Stimulated activated CD4-positive, alpha-beta T cell treated with anti-CD3 and anti-CD28 coated beads, Interleukin-2, amount 100 ng/mL, for 24 hours (primary cell): ENCODE data around the gene TMEM117.
"Not testable (repeated sequence)": the region's sequence is repeated elsewhere in the genome, so short reads cannot be mapped to it uniquely, and the experiment has no call there.

Experiments
- DNase-seq, 2 donors: peaks; one replicate each; pipeline ENCODE4 v3.0.0-alpha.2; 2020

The TMEM117 gene

GRCh38 chr12:44029194-44029593 is 193.3 kb downstream of the TMEM117 start:
- DNase-seq: no peak

DNA sequence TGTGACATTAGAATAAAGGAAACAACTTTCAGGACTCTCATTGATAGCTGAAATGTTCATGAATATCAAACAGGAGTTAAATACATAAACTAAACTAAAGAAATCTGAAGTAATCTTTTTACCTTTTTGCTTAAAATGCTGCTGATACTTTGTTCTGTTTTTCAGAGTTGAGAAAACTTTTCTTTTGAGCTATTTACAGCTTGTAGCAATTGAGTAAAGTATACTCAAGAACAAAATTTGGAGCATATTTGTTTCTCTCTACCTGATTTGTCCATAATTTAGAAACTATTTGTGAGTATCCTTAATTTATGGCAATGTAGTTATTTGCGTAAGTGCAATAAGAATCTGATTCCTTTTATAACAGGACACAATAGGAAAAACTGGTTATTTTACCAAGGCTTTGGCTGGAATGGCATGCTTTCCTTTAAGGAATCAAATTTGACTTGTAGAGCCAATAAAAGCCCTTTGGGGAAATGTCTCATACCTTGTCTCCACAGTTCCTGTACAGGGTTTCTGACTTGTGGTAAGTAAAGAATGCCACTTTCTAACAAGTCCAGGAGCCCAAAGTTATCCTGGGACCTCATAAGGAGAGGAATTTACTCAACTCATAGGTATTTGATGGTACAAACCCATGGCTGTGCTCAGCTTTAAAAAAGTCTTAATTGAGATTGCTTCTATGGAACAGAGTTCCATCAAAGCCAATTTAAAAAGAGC is 195.7 kb downstream of the TMEM117 start:
- DNase-seq: no peak

GRCh38 chr12:44034906-44035305 is 199.0 kb downstream of the TMEM117 start:
- no peak for DNase-seq

DNA sequence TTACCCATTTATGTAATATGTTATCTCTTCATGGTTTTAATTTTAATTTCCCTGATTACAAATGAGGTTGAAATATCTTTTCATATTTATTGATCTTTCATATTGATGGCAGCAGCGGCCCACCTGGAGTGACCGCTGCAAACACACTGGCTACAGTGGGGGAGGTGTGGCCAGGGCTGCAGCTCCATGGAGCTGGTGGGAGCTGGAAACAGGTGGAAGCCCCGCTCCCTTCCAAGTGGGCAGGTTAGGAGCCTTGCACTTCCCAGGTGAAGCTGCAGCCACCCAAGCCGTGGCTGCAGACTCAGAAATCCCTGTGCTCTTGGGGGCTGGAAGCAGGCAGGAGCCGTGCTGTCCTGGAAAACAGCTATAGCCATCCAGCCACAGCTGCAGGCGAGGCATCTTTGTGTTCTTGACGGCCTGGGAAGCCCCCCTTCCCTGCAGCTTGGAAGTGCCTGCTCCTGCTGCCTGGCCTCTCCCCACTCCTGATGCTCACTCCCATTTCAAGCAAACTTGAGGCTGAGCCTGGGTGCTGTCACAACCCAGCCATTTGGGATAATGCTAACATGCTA is 201.1 kb downstream of the TMEM117 start:
- no peak for DNase-seq

DNA sequence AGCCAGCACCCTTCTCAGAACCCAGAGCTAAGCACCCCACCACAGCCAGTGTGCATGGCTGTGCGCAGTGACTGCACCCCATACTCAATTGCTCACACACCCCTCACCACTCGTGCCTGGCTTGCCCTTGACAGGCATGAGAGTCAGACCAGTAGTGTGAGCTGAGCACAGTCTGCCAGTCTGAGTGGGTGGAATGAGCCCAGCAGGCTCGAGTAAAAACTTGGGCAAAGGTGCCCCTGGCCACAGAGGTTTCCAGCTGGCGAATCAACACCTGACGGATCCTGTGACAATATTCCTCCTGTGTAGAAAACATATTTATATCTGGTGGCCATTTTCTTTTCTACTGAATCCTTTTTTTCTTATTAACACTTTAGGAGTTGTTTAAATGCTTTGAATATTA is 202.5 kb downstream of the TMEM117 start:
- DNase-seq: no peak

GRCh38 chr12:44044491-44044890 is 208.6 kb downstream of the TMEM117 start:
- DNase-seq: not testable (repeated sequence)

- no peak for DNase-seq
These were observed 211.0 kb downstream of the TMEM117 start for GRCh38 chr12:44046732-44047417.

DNA sequence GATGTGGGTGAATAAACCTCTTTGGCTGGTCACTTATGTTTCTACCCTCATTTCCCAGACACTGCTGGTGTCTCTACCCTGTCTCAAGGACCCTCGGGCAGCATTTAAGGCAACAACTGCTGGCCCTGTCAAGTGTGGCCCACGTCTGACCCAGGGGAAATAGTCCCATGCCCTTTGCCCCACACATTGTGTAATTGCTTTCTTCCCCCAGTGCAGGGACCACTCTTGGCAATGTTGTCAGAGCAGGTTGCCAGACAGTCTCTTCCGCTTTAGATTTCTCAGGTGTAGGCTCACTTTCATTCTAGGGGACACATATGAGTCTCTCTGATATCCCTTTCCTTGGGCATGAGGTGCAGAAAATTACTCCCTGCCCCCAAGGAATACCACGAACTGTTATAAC is 216.7 kb downstream of the TMEM117 start:
- no peak for DNase-seq

GRCh38 chr12:44053549-44054127 is 217.8 kb downstream of the TMEM117 start:
- DNase-seq: no peak

GRCh38 chr12:44054281-44054680 is 218.4 kb downstream of the TMEM117 start:
- DNase-seq: no peak

- no peak for DNase-seq
These were observed 222.5 kb downstream of the TMEM117 start for GRCh38 chr12:44058366-44058765.

- DNase-seq: no peak
These were observed 223.6 kb downstream of the TMEM117 start for GRCh38 chr12:44059476-44059875.

DNA sequence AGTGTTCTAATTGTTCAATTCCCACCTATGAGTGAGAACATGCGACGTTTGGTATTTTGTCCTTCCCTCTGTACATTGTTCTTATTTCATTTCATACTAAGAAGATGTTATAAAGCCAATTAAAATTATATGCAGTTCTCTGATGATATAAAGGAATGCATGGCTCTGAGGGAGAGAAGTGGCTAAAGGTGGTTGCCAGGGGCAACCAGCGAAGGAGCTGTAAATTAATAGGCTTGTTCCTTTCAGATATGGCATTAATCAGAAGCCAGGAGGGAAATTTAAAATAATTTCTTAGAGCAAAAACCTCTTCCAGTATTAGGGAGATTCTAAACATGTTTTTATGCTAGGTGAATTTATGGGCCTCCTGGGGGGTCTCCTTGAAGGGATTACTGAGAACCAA is 227.8 kb downstream of the TMEM117 start:
- DNase-seq: no peak

- no peak for DNase-seq
These were observed 241.0 kb downstream of the TMEM117 start for GRCh38 chr12:44076871-44077270.

- no peak for DNase-seq
These were observed 241.4 kb downstream of the TMEM117 start for GRCh38 chr12:44077294-44077693.

DNA sequence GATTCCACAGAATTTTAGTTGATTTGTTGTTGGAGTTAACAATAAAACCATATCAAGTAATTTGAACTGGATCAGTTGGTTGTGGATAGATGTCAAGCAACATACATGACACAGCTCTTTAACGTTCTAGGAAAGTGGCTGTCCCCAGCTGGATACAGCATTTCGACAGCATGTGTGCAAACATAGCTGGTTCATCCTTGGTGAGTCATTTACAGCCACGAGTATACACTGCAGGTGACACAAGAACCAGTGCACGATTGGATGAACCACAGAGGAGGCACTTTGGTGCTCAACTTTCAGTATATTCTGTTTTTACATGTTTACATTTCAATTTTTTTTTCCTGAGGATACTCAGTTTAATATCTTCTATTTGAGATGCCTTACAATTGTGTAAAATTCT is 242.4 kb downstream of the TMEM117 start:
- no peak for DNase-seq

DNA sequence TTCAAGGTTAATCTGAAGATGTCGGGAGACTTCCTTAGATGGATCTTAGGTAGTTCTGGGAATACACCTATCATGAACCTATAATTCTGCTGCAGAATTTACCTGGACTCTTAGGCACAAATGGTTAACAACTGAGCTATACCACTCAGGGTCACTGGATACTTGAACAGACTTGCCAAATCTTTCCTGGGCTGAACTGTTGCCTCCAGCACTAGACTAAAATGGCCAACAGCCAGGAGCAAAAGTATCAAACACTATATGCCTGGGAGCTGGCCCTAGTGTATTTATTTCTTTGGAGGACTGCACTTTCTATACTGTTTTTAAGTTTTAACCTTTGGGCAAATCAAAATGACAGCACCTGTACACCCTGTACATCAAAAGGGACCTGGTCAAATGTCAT is 252.8 kb downstream of the TMEM117 start:
- no peak for DNase-seq

DNA sequence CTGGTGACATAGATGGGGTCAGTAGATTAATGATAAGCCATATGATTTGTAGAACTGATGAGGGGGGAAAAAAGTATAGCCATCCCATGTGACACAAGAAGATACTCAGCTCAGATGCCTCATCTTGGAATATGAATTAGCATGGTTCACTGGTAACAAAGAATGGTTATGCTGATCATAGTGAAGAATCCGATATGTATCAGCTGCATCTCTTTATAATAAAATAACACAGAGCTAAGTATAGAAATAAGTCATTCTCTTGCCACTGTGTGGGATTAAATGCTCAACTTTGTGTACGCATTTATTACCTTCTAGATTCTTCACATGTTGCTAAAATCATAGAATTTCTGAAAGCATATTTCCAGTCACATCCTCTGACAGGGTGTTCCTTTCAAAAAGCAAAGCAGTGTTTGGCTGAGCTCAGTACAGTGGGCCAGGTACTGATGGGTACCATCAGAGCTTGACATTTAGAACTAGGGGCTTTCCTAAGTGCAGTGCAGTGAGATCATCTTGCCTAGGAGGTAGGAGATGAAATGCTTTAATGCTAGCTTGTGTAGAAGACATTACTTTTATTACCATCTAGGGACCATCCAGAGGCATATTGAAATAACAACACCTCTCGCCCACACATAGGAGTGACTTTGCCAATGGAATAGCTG is 256.2 kb downstream of the TMEM117 start:
- DNase-seq: no peak

DNA sequence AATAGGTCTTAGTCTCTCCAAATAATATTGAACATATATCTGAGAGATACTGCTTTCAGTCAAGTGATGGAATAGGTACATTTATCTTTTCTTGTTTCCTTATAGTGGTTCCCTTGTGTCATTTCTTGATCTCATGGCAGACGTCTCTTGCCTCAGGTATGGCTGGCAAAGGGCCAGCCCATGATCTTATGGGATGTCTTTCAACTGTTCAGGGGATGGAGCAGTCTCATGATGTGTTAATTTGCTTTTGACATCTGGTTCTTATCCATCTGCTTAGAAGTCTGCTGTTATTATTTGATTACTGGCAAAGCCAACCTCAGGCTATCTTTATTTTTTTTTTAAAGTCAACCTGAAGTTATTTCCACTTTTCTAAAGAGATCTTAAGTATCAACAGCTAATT is 262.9 kb downstream of the TMEM117 start:
- no peak for DNase-seq

DNA sequence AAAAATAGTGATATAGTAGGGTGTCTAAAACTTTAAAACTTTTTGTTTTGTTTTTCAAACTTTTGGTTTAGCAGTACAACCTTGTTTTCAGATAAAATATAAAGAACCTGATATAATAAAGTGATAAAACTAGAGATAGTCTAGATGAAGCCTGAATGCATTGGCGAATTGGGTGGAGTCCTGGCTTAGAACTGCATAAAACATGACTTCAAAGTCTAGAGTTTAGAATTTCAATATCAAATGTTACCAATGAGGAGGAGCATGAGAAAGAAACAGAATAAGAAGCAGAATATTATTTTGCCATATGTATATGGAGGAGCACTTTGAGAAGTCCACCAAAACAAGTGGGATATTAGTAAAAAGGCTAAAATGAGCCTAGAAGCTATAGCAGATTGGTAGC is 263.6 kb downstream of the TMEM117 start:
- no peak for DNase-seq

DNA sequence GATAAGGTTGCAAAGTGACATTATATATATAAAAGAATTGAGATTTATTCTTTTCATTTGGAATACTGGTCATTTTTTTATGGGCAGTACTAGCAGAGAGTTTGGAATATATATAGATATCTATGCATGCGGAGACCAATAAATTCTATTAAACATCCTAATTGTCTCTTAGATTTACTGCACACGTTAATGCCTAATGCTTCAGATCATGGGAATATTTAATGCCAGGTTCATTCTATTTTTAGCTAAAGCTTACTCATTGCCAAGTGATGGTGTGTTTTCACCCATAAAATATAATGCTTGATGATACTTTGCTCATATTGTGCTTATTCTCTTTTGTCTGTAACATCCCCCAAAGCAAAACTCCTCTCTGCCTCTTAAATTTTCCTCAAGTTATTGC is 264.4 kb downstream of the TMEM117 start:
- no peak for DNase-seq

DNA sequence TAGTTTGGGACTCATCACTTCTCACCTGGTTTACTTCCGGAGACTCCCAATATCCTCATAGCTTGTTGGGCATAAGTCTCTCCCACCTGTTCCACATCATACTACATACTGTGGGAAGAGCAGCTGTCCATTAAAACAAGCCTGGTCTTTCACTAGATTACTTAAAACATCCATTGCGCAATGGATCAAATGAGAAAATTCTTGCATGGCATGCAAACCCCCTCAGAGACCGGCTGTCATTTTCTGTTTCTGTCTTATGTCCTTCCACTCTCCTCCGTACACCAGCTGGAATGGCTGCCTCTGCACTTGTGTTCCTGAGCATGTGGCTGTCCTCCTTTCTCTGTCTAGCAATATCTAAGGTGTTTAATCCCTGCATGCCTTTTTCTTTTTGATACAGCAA is 265.6 kb downstream of the TMEM117 start:
- DNase-seq: no peak

- no peak for DNase-seq
These were observed 279.0 kb downstream of the TMEM117 start for GRCh38 chr12:44114906-44115305.

DNA sequence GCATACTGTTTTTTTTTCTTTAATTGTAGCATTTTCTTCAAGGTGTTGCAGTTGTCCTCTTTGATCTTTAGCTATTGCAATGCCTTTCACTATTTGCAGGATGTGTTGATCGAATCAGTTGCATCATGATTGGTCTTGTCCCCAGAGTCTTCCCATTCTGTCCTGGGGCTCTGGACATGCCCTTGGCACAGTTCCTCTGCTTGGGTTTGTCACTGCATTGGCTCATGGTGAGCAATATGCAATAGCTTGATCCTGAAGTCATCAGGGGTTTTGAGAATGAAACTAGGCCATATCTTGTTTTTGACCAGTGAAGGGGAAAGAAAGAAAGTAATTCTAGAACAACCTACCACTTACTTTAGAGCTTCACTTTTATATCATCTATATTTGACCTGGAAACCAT is 281.5 kb downstream of the TMEM117 start:
- no peak for DNase-seq
